GM12874 (cell line): ENCODE data around the gene ITGA1.

ENCODE experiments used
- CTCF ChIP-seq: IDR thresholded peaks from 2 replicates; pipeline ENCODE4 v1.5.1; 2011; ENCODE audit warnings: low read depth, mild to moderate bottlenecking, control low read depth, low read length, moderate library complexity; ENCODE audit not compliant: insufficient read depth

Gene ITGA1

DNA sequence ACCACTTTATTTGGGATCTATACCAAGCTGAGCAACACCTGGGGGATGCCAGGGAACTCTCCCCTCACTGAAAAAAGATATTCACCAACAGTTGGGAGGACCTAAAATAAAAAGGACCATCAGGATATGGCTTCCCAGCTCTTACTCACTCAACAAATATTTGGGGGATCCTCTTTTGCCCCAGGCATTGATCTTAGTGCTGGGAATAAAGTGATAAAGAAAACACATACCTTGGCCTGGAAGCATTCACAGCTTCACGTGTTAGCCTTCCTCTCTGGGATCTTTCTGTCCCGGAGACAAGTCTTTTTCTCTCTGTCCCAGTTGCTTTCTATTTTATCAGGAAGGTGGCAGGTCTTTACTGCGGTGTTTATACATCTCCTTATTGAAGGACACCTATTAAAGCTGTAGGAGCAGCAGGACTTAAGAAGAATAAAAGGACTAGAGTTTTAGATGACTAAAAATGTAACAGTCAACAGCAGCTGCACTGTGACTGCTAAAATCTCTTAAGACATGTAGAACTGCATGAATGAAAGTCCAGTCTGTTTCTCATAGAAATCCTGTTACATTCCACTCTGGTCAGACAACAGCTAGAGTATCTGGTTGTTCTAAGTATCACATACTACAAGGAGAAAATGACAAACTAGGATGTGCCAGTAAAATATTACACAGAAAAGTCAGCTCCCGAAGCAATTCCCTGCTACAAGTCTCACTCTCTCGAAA, 111.4 kb downstream of the ITGA1 start:
- no peak for TF ChIP-seq CTCF

DNA sequence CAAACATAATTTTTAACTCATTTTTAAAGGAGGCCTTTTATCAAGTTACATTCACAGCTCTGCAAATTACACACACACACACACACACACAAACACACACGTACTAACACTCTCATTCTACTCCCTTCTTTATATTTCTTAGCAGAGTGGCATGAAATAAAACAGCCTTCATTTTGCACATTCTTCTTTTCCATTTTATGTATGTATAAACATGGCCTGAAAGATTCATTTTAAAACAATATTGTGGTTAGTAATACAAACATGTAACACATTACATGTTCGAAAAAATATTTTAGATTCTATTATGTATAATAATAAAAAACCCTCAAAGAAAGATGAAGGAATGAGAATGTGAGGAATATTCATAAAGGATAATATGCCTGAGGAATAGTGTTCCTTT, 115.4 kb downstream of the ITGA1 start:
- no peak for TF ChIP-seq CTCF

DNA sequence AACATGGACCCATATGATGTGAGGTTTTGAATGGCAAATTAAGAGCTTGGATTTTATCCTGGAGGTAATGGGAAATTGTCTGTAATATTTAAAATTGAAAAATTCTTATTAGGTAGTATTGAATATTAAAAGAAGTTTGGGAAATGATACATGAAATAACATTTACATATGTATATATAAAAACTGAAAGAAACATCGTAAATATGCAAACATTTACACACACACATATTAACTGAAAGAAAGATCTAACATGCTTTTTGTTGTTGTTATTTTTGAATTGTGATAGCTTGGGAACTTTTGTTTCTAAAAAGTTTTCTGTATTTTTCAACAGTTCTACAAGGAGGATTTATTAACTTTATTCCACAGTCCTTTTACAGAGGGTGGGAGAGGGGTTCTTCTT, 118.6 kb downstream of the ITGA1 start:
- TF ChIP-seq CTCF: no peak

- TF ChIP-seq CTCF: no peak
Measured at GRCh38 chr5:52906845-52907244, 119.1 kb downstream of the ITGA1 start.

GRCh38 chr5:52909192-52909591, 121.5 kb downstream of the ITGA1 start:
- TF ChIP-seq CTCF: no peak

GRCh38 chr5:52910071-52910470, 122.4 kb downstream of the ITGA1 start:
- TF ChIP-seq CTCF: no peak

DNA sequence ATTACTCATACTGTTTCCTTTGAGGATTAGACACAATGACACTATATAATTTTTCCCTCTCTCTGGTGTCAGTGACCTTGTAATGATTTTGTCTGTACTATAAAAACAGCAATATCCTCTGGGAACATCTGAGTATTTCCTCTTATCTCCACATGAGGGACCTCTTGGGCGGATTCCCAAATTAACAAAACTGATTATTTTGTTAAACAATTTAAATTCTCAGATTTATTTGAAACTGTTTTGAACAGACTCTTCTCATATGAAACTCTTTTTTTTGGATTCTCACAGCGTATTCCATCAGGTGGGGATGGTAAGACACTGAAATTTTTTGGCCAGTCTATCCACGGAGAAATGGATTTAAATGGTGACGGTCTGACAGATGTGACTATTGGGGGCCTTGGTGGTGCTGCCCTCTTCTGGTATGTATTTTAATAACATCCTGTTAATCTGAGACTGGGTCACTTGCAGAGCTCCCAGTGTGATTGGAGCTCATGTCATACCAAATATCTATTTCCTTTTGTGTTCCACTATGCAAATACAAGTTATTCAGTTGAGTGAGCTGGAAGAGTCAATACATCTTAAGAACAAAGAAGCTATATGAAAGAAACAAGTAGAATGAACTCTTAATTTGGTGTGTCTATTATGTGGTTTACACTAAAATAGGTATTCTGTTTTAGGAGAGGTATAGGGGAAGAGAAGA, 127.6 kb downstream of the ITGA1 start:
- peak; percentile 54 for TF ChIP-seq CTCF
